K562 (cell line): ENCODE measurements around the gene TBC1D25. TPM values are rescaled to one million over a fixed set of nuclear protein-coding genes. Genes with fewer than 3 reads are reported as not detected.

ENCODE experiments used
- BACH1 ChIP-seq: fragments of 200-800 bp; sonication (Bioruptor generic); IDR thresholded peaks from 2 replicates; pipeline ENCODE4 v1.6.1; 2016; ENCODE audit warnings: missing genetic modification characterization, missing compliant biosample characterization
- EHMT2 ChIP-seq: fragments of 450-650 bp; IDR thresholded peaks from 2 replicates; pipeline ENCODE4 v1.6.1; 2018; ENCODE audit warnings: antibody characterized with exemption
- HEY1 ChIP-seq: fragments of 250-450 bp; sonication (Bioruptor Pico); IDR thresholded peaks from 2 replicates; pipeline ENCODE4 v1.5.0; 2020; ENCODE audit warnings: mild to moderate bottlenecking, moderate library complexity, borderline replicate concordance
- JUND ChIP-seq, 2 experiments: IDR thresholded peaks; 2 replicates in 1 of 2; 3 replicates in 1 of 2; pipeline ENCODE4 v1.6.1; 2011; ENCODE audit warnings: borderline replicate concordance in 2 of 2, low read depth in 2 of 2, low read length in 2 of 2, improper control_type of control experiment in 1 of 2, missing biosample characterization in 1 of 2, missing genetic modification characterization in 1 of 2, missing genetic modification reagents in 1 of 2
- KLF10 ChIP-seq: fragments of 250-450 bp; sonication (Bioruptor Pico); IDR thresholded peaks from 2 replicates; pipeline ENCODE4 v1.6.1; 2021; ENCODE audit warnings: matching md5 sums
- L3MBTL2 ChIP-seq: fragments of 450-650 bp; IDR thresholded peaks from 2 replicates; pipeline ENCODE4 v1.6.1; 2016; ENCODE audit warnings: mild to moderate bottlenecking, moderate library complexity
- RUNX1 ChIP-seq: sonication (generic); IDR thresholded peaks from 2 replicates; pipeline ENCODE4 v1.6.1; 2016; ENCODE audit warnings: antibody characterized with exemption, low read depth
- SAFB2 ChIP-seq: fragments of 200-400 bp; formaldehyde crosslinking; IDR thresholded peaks from 2 replicates; pipeline ENCODE4 v1.6.1; 2018; ENCODE audit warnings: borderline replicate concordance, low read length, low read depth, moderate library complexity; ENCODE audit not compliant: severe bottlenecking
- TAL1 ChIP-seq: fragments of 450-650 bp; IDR thresholded peaks from 2 replicates; pipeline ENCODE4 v1.6.1; 2016; ENCODE audit warnings: mild to moderate bottlenecking
- ZFPM2 ChIP-seq: fragments of 250-450 bp; sonication (Bioruptor Pico); IDR thresholded peaks from 2 replicates; pipeline ENCODE4 v1.5.1; 2022; ENCODE audit warnings: mild to moderate bottlenecking
- ZKSCAN1 ChIP-seq: fragments of 150-350 bp; IDR thresholded peaks from 2 replicates; pipeline ENCODE4 v1.6.1; 2016; ENCODE audit warnings: low read depth, low read length
- ZNF445 ChIP-seq: fragments of 250-450 bp; sonication (Bioruptor Pico); IDR thresholded peaks from 2 replicates; pipeline ENCODE4 v1.4.0; 2020; ENCODE audit warnings: low read depth, mild to moderate bottlenecking, moderate library complexity
- ZNF583 ChIP-seq: fragments of 250-450 bp; sonication (Bioruptor Pico); IDR thresholded peaks from 2 replicates; pipeline ENCODE4 v1.4.0; 2020
- polyA plus RNA-seq, 8 experiments: library from polyadenylated mRNA; depleted of rRNA in 4 of 8; stranded (reverse) in 5 of 8; unstranded in 3 of 8; fragments of >200 nt; fragmentation: Nextera tagmentation in 2 of 8; fragmentation: Illumina TruSeq in 1 of 8; extraction: Ambion mirVana in 2 of 8; extraction: Trizol in 1 of 8; gene quantifications; 2 replicates each; pipeline versions ENCODE4 v1.2.1 to v1.2.3, GENCODE V29; 2011 to 2014; ENCODE audit warnings: inconsistent platforms in 1 of 8, missing spikeins in 1 of 8
- total RNA-seq, 7 experiments: library from RNA; depleted of rRNA in 6 of 7; stranded (reverse); fragments of >200 nt in 6 of 7; fragmentation: Illumina TruSeq in 2 of 7; extraction: Trizol in 2 of 7; gene quantifications; 2 replicates each; pipeline versions ENCODE4 v1.2.1 to v1.2.3, GENCODE V29; 2011 to 2021; ENCODE audit warnings: low replicate concordance in 1 of 7
- TF ChIP-seq, protein P1 (sequence below): fragments of 250-450 bp; sonication (Bioruptor Pico); IDR thresholded peaks from 2 replicates; pipeline ENCODE4 v1.4.0; 2020
- TF ChIP-seq, protein P2 (sequence below): sonication (generic); formaldehyde crosslinking; IDR thresholded peaks from 2 replicates; pipeline ENCODE4 v1.8.0; 2022; ENCODE audit warnings: mild to moderate bottlenecking, missing genetic modification reagents
- TF ChIP-seq, protein P3 (sequence below): fragments of 250-450 bp; sonication (Bioruptor Pico); IDR thresholded peaks from 2 replicates; pipeline ENCODE4 v1.4.0; 2020; ENCODE audit warnings: borderline replicate concordance
- TF ChIP-seq, protein P4 (sequence below): sonication (generic); formaldehyde crosslinking; IDR thresholded peaks from 2 replicates; pipeline ENCODE4 v1.8.0; 2022; ENCODE audit warnings: missing genetic modification reagents, mild to moderate bottlenecking, borderline replicate concordance
- TF ChIP-seq, protein P5 (sequence below): sonication (generic); formaldehyde crosslinking; IDR thresholded peaks from 2 replicates; pipeline ENCODE4 v1.9.0; 2022; ENCODE audit warnings: mild to moderate bottlenecking, missing genetic modification reagents

Gene TBC1D25
- total and polyA plus RNA-seq, 9 of the 15 experiments (the other 6 are each of a cell fraction or from before 2014, with no cell fraction given), result 0.62 to 10.6 (median 3.9) TPM

DNA sequence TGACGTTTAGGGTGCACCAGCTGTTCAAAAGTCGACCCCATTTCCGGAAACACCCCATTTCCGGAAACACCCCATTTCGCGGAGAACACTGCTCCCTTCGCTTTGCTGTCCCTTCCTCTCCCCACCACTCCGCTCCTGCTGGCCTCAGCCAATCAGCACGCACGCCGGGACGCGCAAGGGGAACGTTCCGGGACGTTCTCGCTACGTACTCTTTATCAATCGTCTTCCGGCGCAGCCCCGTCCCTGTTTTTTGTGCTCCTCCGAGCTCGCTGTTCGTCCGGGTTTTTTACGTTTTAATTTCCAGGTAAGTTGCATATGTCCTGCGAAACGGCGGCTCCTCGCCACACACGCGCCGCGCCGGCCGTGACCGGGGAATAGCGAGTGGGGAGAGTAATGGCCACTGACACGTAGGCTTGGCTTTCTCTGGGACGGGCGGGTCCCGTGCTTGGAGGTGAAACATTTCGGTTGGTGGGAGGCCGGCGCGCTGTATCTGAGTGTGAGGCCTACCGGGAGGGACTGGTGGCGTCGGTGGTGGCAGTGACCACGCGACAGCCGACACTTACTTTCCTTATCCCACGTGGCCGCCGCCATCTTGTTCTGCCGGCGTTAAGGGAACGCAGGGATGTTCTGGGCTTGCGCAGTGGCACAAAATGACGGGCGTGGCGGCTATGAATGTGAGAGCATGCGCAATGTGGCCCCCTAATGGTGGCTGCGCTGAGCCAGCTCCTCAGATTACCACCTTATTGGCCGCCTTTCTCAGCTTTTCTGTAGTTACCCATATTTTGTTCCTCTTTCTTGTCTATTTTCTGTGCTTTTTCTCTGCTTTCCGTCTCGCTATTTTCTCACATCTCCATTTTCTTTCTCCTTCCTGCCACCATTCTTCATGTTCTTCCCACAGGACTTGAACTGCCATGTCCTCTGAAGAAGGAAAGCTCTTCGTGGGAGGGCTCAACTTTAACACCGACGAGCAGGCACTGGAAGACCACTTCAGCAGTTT is 35.1 kb downstream of the TBC1D25 start, which contains the start of gene RBM3 (continued):
- TF ChIP-seq, protein P1, sequence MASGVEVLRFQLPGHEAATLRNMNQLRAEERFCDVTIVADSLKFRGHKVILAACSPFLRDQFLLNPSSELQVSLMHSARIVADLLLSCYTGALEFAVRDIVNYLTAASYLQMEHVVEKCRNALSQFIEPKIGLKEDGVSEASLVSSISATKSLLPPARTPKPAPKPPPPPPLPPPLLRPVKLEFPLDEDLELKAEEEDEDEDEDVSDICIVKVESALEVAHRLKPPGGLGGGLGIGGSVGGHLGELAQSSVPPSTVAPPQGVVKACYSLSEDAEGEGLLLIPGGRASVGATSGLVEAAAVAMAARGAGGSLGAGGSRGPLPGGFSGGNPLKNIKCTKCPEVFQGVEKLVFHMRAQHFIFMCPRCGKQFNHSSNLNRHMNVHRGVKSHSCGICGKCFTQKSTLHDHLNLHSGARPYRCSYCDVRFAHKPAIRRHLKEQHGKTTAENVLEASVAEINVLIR (CRISPR knock-in tag), result no peak
- TF ChIP-seq, protein P2, sequence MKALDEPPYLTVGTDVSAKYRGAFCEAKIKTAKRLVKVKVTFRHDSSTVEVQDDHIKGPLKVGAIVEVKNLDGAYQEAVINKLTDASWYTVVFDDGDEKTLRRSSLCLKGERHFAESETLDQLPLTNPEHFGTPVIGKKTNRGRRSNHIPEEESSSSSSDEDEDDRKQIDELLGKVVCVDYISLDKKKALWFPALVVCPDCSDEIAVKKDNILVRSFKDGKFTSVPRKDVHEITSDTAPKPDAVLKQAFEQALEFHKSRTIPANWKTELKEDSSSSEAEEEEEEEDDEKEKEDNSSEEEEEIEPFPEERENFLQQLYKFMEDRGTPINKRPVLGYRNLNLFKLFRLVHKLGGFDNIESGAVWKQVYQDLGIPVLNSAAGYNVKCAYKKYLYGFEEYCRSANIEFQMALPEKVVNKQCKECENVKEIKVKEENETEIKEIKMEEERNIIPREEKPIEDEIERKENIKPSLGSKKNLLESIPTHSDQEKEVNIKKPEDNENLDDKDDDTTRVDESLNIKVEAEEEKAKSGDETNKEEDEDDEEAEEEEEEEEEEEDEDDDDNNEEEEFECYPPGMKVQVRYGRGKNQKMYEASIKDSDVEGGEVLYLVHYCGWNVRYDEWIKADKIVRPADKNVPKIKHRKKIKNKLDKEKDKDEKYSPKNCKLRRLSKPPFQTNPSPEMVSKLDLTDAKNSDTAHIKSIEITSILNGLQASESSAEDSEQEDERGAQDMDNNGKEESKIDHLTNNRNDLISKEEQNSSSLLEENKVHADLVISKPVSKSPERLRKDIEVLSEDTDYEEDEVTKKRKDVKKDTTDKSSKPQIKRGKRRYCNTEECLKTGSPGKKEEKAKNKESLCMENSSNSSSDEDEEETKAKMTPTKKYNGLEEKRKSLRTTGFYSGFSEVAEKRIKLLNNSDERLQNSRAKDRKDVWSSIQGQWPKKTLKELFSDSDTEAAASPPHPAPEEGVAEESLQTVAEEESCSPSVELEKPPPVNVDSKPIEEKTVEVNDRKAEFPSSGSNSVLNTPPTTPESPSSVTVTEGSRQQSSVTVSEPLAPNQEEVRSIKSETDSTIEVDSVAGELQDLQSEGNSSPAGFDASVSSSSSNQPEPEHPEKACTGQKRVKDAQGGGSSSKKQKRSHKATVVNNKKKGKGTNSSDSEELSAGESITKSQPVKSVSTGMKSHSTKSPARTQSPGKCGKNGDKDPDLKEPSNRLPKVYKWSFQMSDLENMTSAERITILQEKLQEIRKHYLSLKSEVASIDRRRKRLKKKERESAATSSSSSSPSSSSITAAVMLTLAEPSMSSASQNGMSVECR (CRISPR knock-in tag), result peak; percentile 95
- no peak for TF ChIP-seq EHMT2
- TF ChIP-seq ZKSCAN1, result no peak
- TF ChIP-seq TAL1, result no peak
- TF ChIP-seq HEY1 (CRISPR knock-in tag), result no peak
- no peak for TF ChIP-seq SAFB2
- TF ChIP-seq, protein P3, sequence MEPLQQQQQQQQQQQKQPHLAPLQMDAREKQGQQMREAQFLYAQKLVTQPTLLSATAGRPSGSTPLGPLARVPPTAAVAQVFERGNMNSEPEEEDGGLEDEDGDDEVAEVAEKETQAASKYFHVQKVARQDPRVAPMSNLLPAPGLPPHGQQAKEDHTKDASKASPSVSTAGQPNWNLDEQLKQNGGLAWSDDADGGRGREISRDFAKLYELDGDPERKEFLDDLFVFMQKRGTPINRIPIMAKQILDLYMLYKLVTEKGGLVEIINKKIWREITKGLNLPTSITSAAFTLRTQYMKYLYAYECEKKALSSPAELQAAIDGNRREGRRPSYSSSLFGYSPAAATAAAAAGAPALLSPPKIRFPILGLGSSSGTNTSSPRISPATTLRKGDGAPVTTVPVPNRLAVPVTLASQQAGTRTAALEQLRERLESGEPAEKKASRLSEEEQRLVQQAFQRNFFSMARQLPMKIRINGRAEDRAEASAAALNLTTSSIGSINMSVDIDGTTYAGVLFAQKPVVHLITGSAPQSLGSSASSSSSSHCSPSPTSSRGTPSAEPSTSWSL (CRISPR knock-in tag), result no peak
- TF ChIP-seq, protein P4, sequence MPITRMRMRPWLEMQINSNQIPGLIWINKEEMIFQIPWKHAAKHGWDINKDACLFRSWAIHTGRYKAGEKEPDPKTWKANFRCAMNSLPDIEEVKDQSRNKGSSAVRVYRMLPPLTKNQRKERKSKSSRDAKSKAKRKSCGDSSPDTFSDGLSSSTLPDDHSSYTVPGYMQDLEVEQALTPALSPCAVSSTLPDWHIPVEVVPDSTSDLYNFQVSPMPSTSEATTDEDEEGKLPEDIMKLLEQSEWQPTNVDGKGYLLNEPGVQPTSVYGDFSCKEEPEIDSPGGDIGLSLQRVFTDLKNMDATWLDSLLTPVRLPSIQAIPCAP, result peak; percentile 59; the same call in 1 of the 2 replicates
- TF ChIP-seq, protein P5, sequence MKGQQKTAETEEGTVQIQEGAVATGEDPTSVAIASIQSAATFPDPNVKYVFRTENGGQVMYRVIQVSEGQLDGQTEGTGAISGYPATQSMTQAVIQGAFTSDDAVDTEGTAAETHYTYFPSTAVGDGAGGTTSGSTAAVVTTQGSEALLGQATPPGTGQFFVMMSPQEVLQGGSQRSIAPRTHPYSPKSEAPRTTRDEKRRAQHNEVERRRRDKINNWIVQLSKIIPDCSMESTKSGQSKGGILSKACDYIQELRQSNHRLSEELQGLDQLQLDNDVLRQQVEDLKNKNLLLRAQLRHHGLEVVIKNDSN (CRISPR knock-in tag), result peak; percentile 81
- no peak for TF ChIP-seq ZFPM2 (CRISPR knock-in tag)
- no peak for TF ChIP-seq KLF10 (CRISPR knock-in tag)
- peak; percentile 6; the same call in 1 of the 2 replicates for TF ChIP-seq JUND (IDR thresholded peaks at IDR 0.05; ENCODE audit: borderline replicate concordance, low read depth, low read length)
- TF ChIP-seq JUND (tag; IDR thresholded peaks at IDR 0.05; ENCODE audit: borderline replicate concordance, low read depth, low read length), result no peak; the same call in 2 of the 3 replicates
- TF ChIP-seq BACH1 (tag), result no peak
- no peak for TF ChIP-seq ZNF583 (CRISPR knock-in tag)
- TF ChIP-seq ZNF445 (CRISPR knock-in tag), result no peak
- TF ChIP-seq RUNX1, result no peak
- peak; percentile 92 for TF ChIP-seq L3MBTL2
